DOHH2 (cell line): ENCODE results near the gene AMFR.

Experiments used
- H3F3A ChIP-seq: fragments of 200-600 bp; sonication (generic), shearing (Covaris generic); 2 replicates; pipeline ENCODE4 v1.6.0; 2016; ENCODE audit warnings: antibody characterized with exemption, mild to moderate bottlenecking; ENCODE audit not compliant: control insufficient read depth, insufficient read depth
- H3K27ac ChIP-seq: fragments of 200-600 bp; sonication (generic); 2 replicates; pipeline ENCODE4 v1.5.1; 2014; ENCODE audit warnings: low read depth, mild to moderate bottlenecking, low read length, moderate library complexity
- H3K27me3 ChIP-seq: fragments of 200-600 bp; sonication (generic); 2 replicates; pipeline ENCODE4 v1.6.1; 2014; ENCODE audit warnings: mild to moderate bottlenecking, low read length, mixed read lengths; ENCODE audit not compliant: control insufficient read depth
- H3K36me3 ChIP-seq: fragments of 200-600 bp; sonication (generic); 2 replicates; pipeline ENCODE4 v1.6.1; 2014; ENCODE audit warnings: mild to moderate bottlenecking, low read length, moderate library complexity, mixed read lengths; ENCODE audit not compliant: control insufficient read depth
- H3K4me1 ChIP-seq: fragments of 200-600 bp; sonication (generic); 2 replicates; pipeline ENCODE4 v1.6.1; 2014; ENCODE audit warnings: mild to moderate bottlenecking, low read length, mixed read lengths; ENCODE audit not compliant: control insufficient read depth
- H3K4me2 ChIP-seq: fragments of 200-600 bp; sonication (generic); 2 replicates; pipeline ENCODE4 v1.6.0; 2014; ENCODE audit warnings: mild to moderate bottlenecking, low read length, moderate library complexity
- H3K4me3 ChIP-seq: fragments of 200-600 bp; sonication (generic); 2 replicates; pipeline ENCODE4 v1.5.1; 2014; ENCODE audit warnings: mild to moderate bottlenecking, low read length, mixed read lengths
- H3K79me2 ChIP-seq: fragments of 200-600 bp; sonication (generic); 2 replicates; pipeline ENCODE4 v1.6.1; 2014; ENCODE audit warnings: mild to moderate bottlenecking, low read length, mixed read lengths; ENCODE audit not compliant: control insufficient read depth
- H3K9me2 ChIP-seq: fragments of 200-600 bp; sonication (generic); replicated peaks from 2 replicates; pipeline ENCODE4 v1.6.1; 2014; ENCODE audit warnings: mild to moderate bottlenecking, low read length, mixed read lengths; ENCODE audit not compliant: control insufficient read depth
- H3K9me3 ChIP-seq: fragments of 200-600 bp; sonication (generic); 2 replicates; pipeline ENCODE4 v1.6.1; 2014; ENCODE audit warnings: antibody characterized with exemption, low read length, mixed read lengths; ENCODE audit not compliant: control insufficient read depth, insufficient read depth
- H4K20me1 ChIP-seq: fragments of 200-600 bp; sonication (generic); 2 replicates; pipeline ENCODE4 v1.6.0; 2014; ENCODE audit warnings: low read depth, mild to moderate bottlenecking, antibody characterized with exemption, low read length, moderate library complexity; ENCODE audit not compliant: control insufficient read depth, insufficient read depth
- EZH2phosphoT487 ChIP-seq: fragments of 200-600 bp; sonication (generic); IDR thresholded peaks from 2 replicates; pipeline ENCODE4 v1.6.1; 2017; ENCODE audit warnings: borderline replicate concordance, mild to moderate bottlenecking, antibody characterized with exemption, low read length, moderate library complexity, mixed read lengths
- TF ChIP-seq, protein P1 (sequence below): fragments of 200-600 bp; sonication (generic); IDR thresholded peaks from one replicate; pipeline ENCODE4 v1.5.1; 2014; ENCODE audit warnings: antibody characterized with exemption, mild to moderate bottlenecking, low read depth, low read length; ENCODE audit not compliant: poor library complexity, severe bottlenecking

The AMFR gene

DNA sequence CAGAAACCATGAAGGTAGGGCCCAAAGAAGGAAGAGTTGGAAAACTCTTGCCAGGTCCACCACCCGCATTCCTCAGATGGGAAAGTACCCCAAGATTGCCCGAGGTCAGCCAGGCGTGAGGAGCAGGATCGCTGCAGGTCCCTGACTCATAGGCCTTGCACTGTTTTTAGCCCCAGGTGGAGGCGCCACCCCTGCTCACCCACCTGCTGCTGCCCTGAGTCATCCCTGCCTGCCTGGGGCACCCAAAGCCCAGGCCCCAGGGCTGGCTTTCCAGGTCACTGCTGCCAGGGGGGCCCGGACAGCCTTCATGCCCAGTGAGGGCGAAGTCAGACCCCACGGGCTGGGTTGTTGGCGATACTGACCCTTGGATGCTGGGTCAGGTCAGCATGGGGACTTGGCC is 100.9 kb downstream of the AMFR start:
- no peaks in the 10 kb centered on the region for H3K27me3 ChIP-seq
- H3F3A ChIP-seq, result no peaks in the 10 kb centered on the region
- no peaks in the 10 kb centered on the region for H4K20me1 ChIP-seq
- H3K79me2 ChIP-seq, result no peaks in the 10 kb centered on the region
- no peak overlapping the region for H3K4me2 ChIP-seq
- H3K4me3 ChIP-seq, result no peak overlapping the region
- H3K9me3 ChIP-seq, result no peaks in the 10 kb centered on the region
- no peak for TF ChIP-seq EZH2phosphoT487
- TF ChIP-seq, protein P1, sequence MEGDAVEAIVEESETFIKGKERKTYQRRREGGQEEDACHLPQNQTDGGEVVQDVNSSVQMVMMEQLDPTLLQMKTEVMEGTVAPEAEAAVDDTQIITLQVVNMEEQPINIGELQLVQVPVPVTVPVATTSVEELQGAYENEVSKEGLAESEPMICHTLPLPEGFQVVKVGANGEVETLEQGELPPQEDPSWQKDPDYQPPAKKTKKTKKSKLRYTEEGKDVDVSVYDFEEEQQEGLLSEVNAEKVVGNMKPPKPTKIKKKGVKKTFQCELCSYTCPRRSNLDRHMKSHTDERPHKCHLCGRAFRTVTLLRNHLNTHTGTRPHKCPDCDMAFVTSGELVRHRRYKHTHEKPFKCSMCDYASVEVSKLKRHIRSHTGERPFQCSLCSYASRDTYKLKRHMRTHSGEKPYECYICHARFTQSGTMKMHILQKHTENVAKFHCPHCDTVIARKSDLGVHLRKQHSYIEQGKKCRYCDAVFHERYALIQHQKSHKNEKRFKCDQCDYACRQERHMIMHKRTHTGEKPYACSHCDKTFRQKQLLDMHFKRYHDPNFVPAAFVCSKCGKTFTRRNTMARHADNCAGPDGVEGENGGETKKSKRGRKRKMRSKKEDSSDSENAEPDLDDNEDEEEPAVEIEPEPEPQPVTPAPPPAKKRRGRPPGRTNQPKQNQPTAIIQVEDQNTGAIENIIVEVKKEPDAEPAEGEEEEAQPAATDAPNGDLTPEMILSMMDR, result no peak
- H3K9me2 ChIP-seq, result no peaks in the 10 kb centered on the region
- no peaks in the 10 kb centered on the region for H3K36me3 ChIP-seq
- H3K27ac ChIP-seq, result no peak overlapping the region
- no peaks in the 10 kb centered on the region for H3K4me1 ChIP-seq

DNA sequence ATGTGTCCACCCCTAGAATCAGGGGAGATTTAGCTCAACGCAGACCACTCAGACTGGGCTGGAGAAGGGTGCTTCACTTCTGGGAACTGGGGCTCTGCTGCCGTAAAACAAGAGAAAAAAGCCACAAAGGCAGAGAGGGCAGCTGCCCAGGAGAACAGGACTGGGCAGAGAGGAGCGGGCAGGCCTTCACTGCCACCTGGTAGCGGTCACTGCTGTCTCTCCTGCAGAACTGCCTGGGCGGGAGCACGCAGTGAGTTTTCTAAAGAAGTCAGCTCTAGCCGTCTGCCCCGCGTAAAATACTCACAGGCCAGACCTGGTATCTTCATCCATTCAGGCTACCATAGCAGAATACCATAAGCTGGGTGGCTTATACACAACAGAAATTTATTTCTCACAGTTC is 103.8 kb downstream of the AMFR start:
- no peak for TF ChIP-seq EZH2phosphoT487
- TF ChIP-seq, protein P1, result no peak
- H3K4me3 ChIP-seq, result no peak overlapping the region
- no peaks in the 10 kb centered on the region for H3K9me3 ChIP-seq
- H3K9me2 ChIP-seq, result no peaks in the 10 kb centered on the region
- no peak overlapping the region for H3K27ac ChIP-seq
- H3K79me2 ChIP-seq, result no peaks in the 10 kb centered on the region
- H3F3A ChIP-seq, result no peaks in the 10 kb centered on the region
- peaks cover 3% of the 10 kb centered on the region; the same call in 1 of the 2 replicates for H3K4me1 ChIP-seq
- H3K36me3 ChIP-seq, result no peaks in the 10 kb centered on the region
- no peaks in the 10 kb centered on the region for H4K20me1 ChIP-seq
- peaks cover 9% of the 10 kb centered on the region for H3K27me3 ChIP-seq
- H3K4me2 ChIP-seq, result no peak overlapping the region

DNA sequence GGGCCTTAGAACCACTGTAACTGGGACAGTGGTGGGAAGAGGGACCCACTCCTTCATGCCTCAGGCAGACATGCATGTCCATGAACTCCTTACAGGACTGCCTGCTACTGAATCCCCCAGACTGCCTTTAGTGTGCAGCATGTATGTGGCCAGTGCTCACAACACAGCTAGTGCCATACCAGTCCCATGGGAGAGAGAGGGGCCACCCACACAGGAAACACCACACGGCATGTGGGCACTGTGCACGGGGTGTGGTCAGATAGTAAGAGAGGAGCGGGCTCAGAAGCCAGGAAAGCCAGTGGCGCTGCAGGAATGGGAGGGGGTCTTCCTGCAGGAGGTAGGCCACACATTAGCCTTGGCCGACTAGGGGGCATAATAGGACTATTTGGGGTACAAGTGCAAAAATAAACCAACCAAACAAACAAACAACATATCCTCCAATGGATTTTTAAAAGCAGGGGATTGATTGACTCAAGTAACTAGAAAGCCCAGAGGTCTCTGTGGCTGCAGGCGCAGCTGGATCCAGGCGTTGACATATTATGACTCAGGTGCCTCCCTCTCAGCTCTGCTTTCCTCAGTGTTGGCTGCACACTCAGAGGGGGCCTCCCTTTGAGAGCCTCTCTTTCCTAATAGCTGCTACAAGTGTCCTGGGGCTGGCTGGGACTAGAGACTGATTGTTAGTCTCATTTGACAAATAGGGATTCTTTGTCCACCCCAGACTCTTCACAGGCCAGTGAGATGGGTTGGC is 104.4 kb downstream of the AMFR start:
- no peaks in the 10 kb centered on the region for H3F3A ChIP-seq
- no peaks in the 10 kb centered on the region for H3K9me2 ChIP-seq
- peaks cover 9% of the 10 kb centered on the region for H3K27me3 ChIP-seq
- no peak overlapping the region for H3K4me2 ChIP-seq
- H3K4me3 ChIP-seq, result no peak overlapping the region
- no peak for TF ChIP-seq EZH2phosphoT487
- TF ChIP-seq, protein P1, result no peak
- no peaks in the 10 kb centered on the region for H4K20me1 ChIP-seq
- peaks cover 3% of the 10 kb centered on the region; the same call in 1 of the 2 replicates for H3K4me1 ChIP-seq
- H3K36me3 ChIP-seq, result no peaks in the 10 kb centered on the region
- H3K79me2 ChIP-seq, result no peaks in the 10 kb centered on the region
- H3K27ac ChIP-seq, result no peak overlapping the region
- no peaks in the 10 kb centered on the region for H3K9me3 ChIP-seq
